Measurements from ENCODE around the gene ADORA1. TPM values are rescaled to one million over a fixed set of nuclear protein-coding genes. Genes with fewer than 3 reads are reported as not detected.

The ADORA1 gene
- total and polyA plus RNA-seq, 2 of the 13 experiments (the other 11 are each of a cell fraction or from before 2014, with no cell fraction given) = 0.11 TPM; not detected in 1

- TF ChIP-seq ZXDC (CRISPR knock-in tag; IDR thresholded peaks at IDR 0.05) (no peak), TFDP1 (CRISPR knock-in tag; IDR thresholded peaks at IDR 0.05; ENCODE audit: borderline replicate concordance) (no peak), ZFYVE20 (CRISPR knock-in tag; IDR thresholded peaks at IDR 0.05; ENCODE audit: borderline replicate concordance, low read depth) (no peak), HDAC1 (CRISPR knock-in tag; IDR thresholded peaks at IDR 0.05) (no peak), ZNF317 (CRISPR knock-in tag; IDR thresholded peaks at IDR 0.05) (no peak), ZSCAN29 (CRISPR knock-in tag; conservative IDR thresholded peaks at IDR 0.05) (no peak), KDM3A (CRISPR knock-in tag; IDR thresholded peaks at IDR 0.05; ENCODE audit: low read depth) (no peak)
These were observed 60.3 kb downstream of the ADORA1 start (continued) for GRCh38 chr1:203187689-203188264.

GRCh38 chr1:203188686-203189232, 61.2 kb downstream of the ADORA1 start:
- no TSS peak for BruUV-seq (replicated peaks)
- Histone ChIP-seq H3K27me3 (ENCODE audit: control insufficient read depth in 1 of 2, insufficient read depth in 2 of 2, low read length in 2 of 2) (peaks cover 0 to 18% of the 10 kb centered on the region in 2 experiments; a peak in 3 of 5 replicates), H3K4me1 (ENCODE audit: insufficient read depth, low read length) (no peaks in the 10 kb centered on the region), H3K9ac (ENCODE audit: insufficient read depth, low read depth, low read length) (no peak overlapping the region), H2AFZ (ENCODE audit: low read length) (no peak overlapping the region), H3K27ac (ENCODE audit: extremely low read length, insufficient read depth, low read length) (no peak overlapping the region), H3K9me3 (ENCODE audit: low read length) (no peaks in the 10 kb centered on the region), H4K20me1 (ENCODE audit: insufficient read depth, low read length) (no peaks in the 10 kb centered on the region), H3K4me3 (replicated peaks in 1 of 3; ENCODE audit: insufficient read depth in 1 of 3, low read depth in 2 of 3, low read length in 3 of 3) (no peak overlapping the region), H3K4me2 (ENCODE audit: low read depth, low read length) (no peak overlapping the region), H3K36me3 (replicated peaks in 1 of 2; ENCODE audit: control insufficient read depth in 1 of 2, insufficient read depth in 2 of 2, low read length in 2 of 2) (no peaks in the 10 kb centered on the region), H3K79me2 (ENCODE audit: insufficient read depth, low read length) (no peaks in the 10 kb centered on the region)
- ChIA-PET POLR2A (no interaction called here), CTCF (ENCODE audit: low intra/inter-chr PET ratio, low total read pairs) (no interaction called here)
- WGBS (ENCODE audit: low lambda C conversion rate) = 3% methylated on average over 4 of the region's 4 CpGs
- intact Hi-C loops (cut with micrococcal nuclease; ENCODE audit: unreplicated experiment) (no loop called here), in situ Hi-C loops (cut with HindIII; ENCODE audit: extremely low pct_ligation_motif_present, low pct_unique_long_range_greater_than_20kb) (no loop called here)
- no peak for TF ChIP-seq KDM4B (CRISPR knock-in tag; IDR thresholded peaks at IDR 0.05)
- peak; percentile 26; the same call in 1 of the 2 replicates for TF ChIP-seq TCF7L2 (IDR thresholded peaks at IDR 0.05; ENCODE audit: low read depth, low read length)
- no peak for TF ChIP-seq FOXA1 (IDR thresholded peaks at IDR 0.05)
- peak; percentile 47; the same call in 1 of the 2 replicates for TF ChIP-seq FOXA1 (CRISPR knock-in tag; IDR thresholded peaks at IDR 0.05)
- DNase-seq (ENCODE audit: low spot score) (no peak), ATAC-seq (no peak), FAIRE-seq (no peak)

Measured in HepG2 (cell line).